Retinal pigment epithelial cell (primary cell): Measurements from ENCODE around the gene IGF2BP2.
"Not testable (repeated sequence)": the region's sequence is repeated elsewhere in the genome, so short reads cannot be mapped to it uniquely, and the experiment has no call there.

Experiments used
- DNase-seq: peaks from one replicate; pipeline ENCODE4 v3.0.0-alpha.2; 2010; ENCODE audit warnings: low read depth
- H3K4me3 ChIP-seq: 2 replicates; pipeline ENCODE4 v1.5.1; 2011; ENCODE audit warnings: mild to moderate bottlenecking, low read length, control low read depth, moderate library complexity
- CTCF ChIP-seq: conservative IDR thresholded peaks from 2 replicates; pipeline ENCODE4 v1.5.1; 2011; ENCODE audit warnings: low read depth, low read length, control low read depth, inconsistent platforms

Gene IGF2BP2

GRCh38 chr3:185663929-185664328 is 160.9 kb downstream of the IGF2BP2 start:
- no peak overlapping the region for H3K4me3 ChIP-seq
- DNase-seq = no peak
- TF ChIP-seq CTCF = no peak

GRCh38 chr3:185661772-185662171 is 163.1 kb downstream of the IGF2BP2 start:
- H3K4me3 ChIP-seq = no peak overlapping the region
- DNase-seq = no peak
- no peak for TF ChIP-seq CTCF

GRCh38 chr3:185661296-185661695 is 163.5 kb downstream of the IGF2BP2 start:
- not testable (repeated sequence) for H3K4me3 ChIP-seq

GRCh38 chr3:185659942-185660921 is 164.6 kb downstream of the IGF2BP2 start:
- DNase-seq = peak; percentile 48
- H3K4me3 ChIP-seq = no peak overlapping the region
- TF ChIP-seq CTCF = peak; percentile 100

More at GRCh38 chr3:185661296-185661695, 163.5 kb downstream of the IGF2BP2 start:
- not testable (repeated sequence) for DNase-seq

GRCh38 chr3:185658943-185659342 is 165.9 kb downstream of the IGF2BP2 start:
- no peak overlapping the region for H3K4me3 ChIP-seq
- TF ChIP-seq CTCF = no peak
- DNase-seq = no peak

- peak; percentile 59 for DNase-seq
- no peak overlapping the region for H3K4me3 ChIP-seq
These were observed 166.3 kb downstream of the IGF2BP2 start for GRCh38 chr3:185658504-185658912.

More at GRCh38 chr3:185658504-185658912, 166.3 kb downstream of the IGF2BP2 start:
- no peak for TF ChIP-seq CTCF
